CD14-positive monocyte (primary cell): Measurements from ENCODE around the gene CHRNA4. TPM values are rescaled to one million over a fixed set of nuclear protein-coding genes. Genes with fewer than 3 reads are reported as not detected.

Experiments
- DNase-seq, 3 donors: peaks; one replicate each; pipeline ENCODE4 v3.0.0-alpha.2; 2011 to 2022
- H2AFZ ChIP-seq: 2 replicates; pipeline ENCODE4 v1.6.0; 2012; ENCODE audit warnings: mild to moderate bottlenecking, low read depth, low read length, inconsistent platforms; ENCODE audit not compliant: insufficient read depth, poor library complexity, severe bottlenecking
- H3K27ac ChIP-seq, 2 donors: 1 replicate in 1 of 2; 2 replicates in 1 of 2; pipeline ENCODE4 v1.5.1; 2012 to 2013; ENCODE audit warnings: low read length in 2 of 2, control low read depth in 1 of 2, inconsistent platforms in 1 of 2, low read depth in 1 of 2, mild to moderate bottlenecking in 1 of 2
- H3K27me3 ChIP-seq, 2 donors: one replicate each; pipeline versions ENCODE4 v1.6.0 to v1.6.1; 2011 to 2013; ENCODE audit warnings: low read length in 2 of 2; ENCODE audit not compliant: control insufficient read depth in 2 of 2, insufficient read depth in 2 of 2
- H3K36me3 ChIP-seq, 2 donors: replicated peaks in 1 of 2; 1 replicate in 1 of 2; 2 replicates in 1 of 2; pipeline versions ENCODE4 v1.5.1 to v1.6.1; 2012 to 2013; ENCODE audit warnings: low read length in 2 of 2, control low read depth in 1 of 2, inconsistent platforms in 1 of 2, mild to moderate bottlenecking in 1 of 2; ENCODE audit not compliant: insufficient read depth in 2 of 2, control insufficient read depth in 1 of 2
- H3K4me1 ChIP-seq, 2 donors: 1 replicate in 1 of 2; 2 replicates in 1 of 2; pipeline versions ENCODE4 v1.5.1 to v1.6.1; 2012 to 2013; ENCODE audit warnings: low read length in 2 of 2, control low read depth in 1 of 2, inconsistent platforms in 1 of 2, mild to moderate bottlenecking in 1 of 2, moderate library complexity in 1 of 2; ENCODE audit not compliant: insufficient read depth in 2 of 2, control insufficient read depth in 1 of 2
- H3K4me2 ChIP-seq: replicated peaks from 2 replicates; pipeline ENCODE3; 2012; ENCODE audit warnings: low read length, moderate library complexity, mild to moderate bottlenecking; ENCODE audit not compliant: poor library complexity, severe bottlenecking; ENCODE audit errors: extremely low read depth
- H3K4me3 ChIP-seq, 3 experiments: fragments of 200-600 bp in 1 of 3; sonication (generic) in 1 of 3; replicated peaks in 1 of 3; 1 replicate in 2 of 3; 2 replicates in 1 of 3; pipeline ENCODE4 v1.5.1; 2011 to 2013; ENCODE audit warnings: low read length in 3 of 3, mild to moderate bottlenecking in 3 of 3, control low read depth in 2 of 3, low read depth in 2 of 3, inconsistent platforms in 1 of 3, moderate library complexity in 1 of 3
- H3K79me2 ChIP-seq: 2 replicates; pipeline ENCODE4 v1.6.0; 2012; ENCODE audit warnings: mild to moderate bottlenecking, control low read depth, inconsistent platforms, low read length, moderate library complexity; ENCODE audit not compliant: insufficient read depth
- H3K9ac ChIP-seq: 2 replicates; pipeline ENCODE4 v1.6.0; 2017; ENCODE audit warnings: low read length, mild to moderate bottlenecking; ENCODE audit not compliant: insufficient read depth, poor library complexity, severe bottlenecking
- H3K9me3 ChIP-seq, 2 donors: replicated peaks in 1 of 2; 1 replicate in 1 of 2; 2 replicates in 1 of 2; pipeline versions ENCODE4 v1.5.1 to v1.6.1; 2012 to 2013; ENCODE audit warnings: low read length in 2 of 2, control low read depth in 1 of 2; ENCODE audit not compliant: control insufficient read depth in 1 of 2, insufficient read depth in 1 of 2
- H4K20me1 ChIP-seq: 2 replicates; pipeline ENCODE4 v1.6.0; 2012; ENCODE audit warnings: mild to moderate bottlenecking, low read length, control low read depth, moderate library complexity; ENCODE audit not compliant: insufficient read depth
- H3K27ac Mint-ChIP-seq, 7 donors: one replicate each; pipeline ENCODE4 v1.8.0; 2020; ENCODE audit warnings: mild to moderate bottlenecking in 7 of 7, mixed read lengths in 7 of 7, moderate library complexity in 6 of 7, inconsistent platforms in 2 of 7
- H3K27me3 Mint-ChIP-seq, 3 donors: one replicate each; pipeline ENCODE4 v1.8.0; 2021 to 2022; ENCODE audit warnings: low read depth in 3 of 3, mild to moderate bottlenecking in 3 of 3, mixed read lengths in 3 of 3, moderate library complexity in 3 of 3, inconsistent platforms in 1 of 3
- H3K36me3 Mint-ChIP-seq, 2 donors: one replicate each; pipeline ENCODE4 v1.8.0; 2020; ENCODE audit warnings: mixed read lengths in 2 of 2, inconsistent platforms in 1 of 2, mild to moderate bottlenecking in 1 of 2
- H3K4me1 Mint-ChIP-seq: one replicate; pipeline ENCODE4 v1.8.0; 2020; ENCODE audit warnings: mild to moderate bottlenecking, mixed read lengths
- H3K4me3 Mint-ChIP-seq, 2 donors: one replicate each; pipeline ENCODE4 v1.8.0; 2020; ENCODE audit warnings: mild to moderate bottlenecking in 2 of 2, mixed read lengths in 2 of 2, moderate library complexity in 1 of 2
- H3K9me3 Mint-ChIP-seq, 7 donors: one replicate each; pipeline ENCODE4 v1.8.0; 2020 to 2022; ENCODE audit warnings: mixed read lengths in 7 of 7, mild to moderate bottlenecking in 6 of 7, moderate library complexity in 6 of 7, inconsistent platforms in 2 of 7
- WGBS: methylation state at CpG from one replicate; pipeline ENCODE4 v1.1.5; 2013; ENCODE audit warnings: missing lambda C conversion rate; ENCODE audit not compliant: insufficient coverage; 5-methylcytosine and 5-hydroxymethylcytosine counted together
- intact Hi-C, 2 donors: fragments of 100-400 bp; cut with micrococcal nuclease; formaldehyde crosslinking; loops; one replicate each; pipeline versions ENCODE4 v1.15.0 to v1.15.1; 2023
- polyA plus RNA-seq, 3 donors: library from polyadenylated mRNA; depleted of rRNA in 1 of 3; unstranded in 2 of 3; stranded (reverse) in 1 of 3; fragments of 300-500 nt in 2 of 3; fragments of >200 nt in 1 of 3; fragmentation: Illumina TruSeq in 2 of 3; gene quantifications; 1 replicate in 2 of 3; 2 replicates in 1 of 3; pipeline ENCODE4 v1.2.3, GENCODE V29; 2012 to 2021
- TF ChIP-seq, protein P1 (sequence below): fragments of 200-600 bp; IDR thresholded peaks from one replicate; pipeline ENCODE4 v1.8.0; 2022; ENCODE audit warnings: antibody characterized with exemption, mild to moderate bottlenecking

CHRNA4 gene
- polyA plus RNA-seq, 3 donors, result not detected

- Histone ChIP-seq H2AFZ (no peak overlapping the region), H3K79me2 (no peaks in the 10 kb centered on the region), H3K27me3 (no peaks in the 10 kb centered on the region), H3K4me3 (no peak overlapping the region), H4K20me1 (no peaks in the 10 kb centered on the region), H3K36me3 (no peaks in the 10 kb centered on the region), H3K27ac (no peak overlapping the region), H3K9ac (no peak overlapping the region), H3K9me3 (no peaks in the 10 kb centered on the region), H3K4me1 (no peaks in the 10 kb centered on the region), H3K4me2 (no peak overlapping the region)
- intact Hi-C loops, result no loop called here
- Mint-ChIP-seq H3K27me3 (peaks cover 5 to 12% (median 7%) of the 10 kb centered on the region in 3 donors), H3K4me3 (no peak overlapping the region), H3K4me1 (no peaks in the 10 kb centered on the region), H3K27ac (no peak overlapping the region), H3K36me3 (no peaks in the 10 kb centered on the region), H3K9me3 (peaks cover 0 to 2% (median 0%) of the 10 kb centered on the region in 7 donors)
- TF ChIP-seq, protein P1, sequence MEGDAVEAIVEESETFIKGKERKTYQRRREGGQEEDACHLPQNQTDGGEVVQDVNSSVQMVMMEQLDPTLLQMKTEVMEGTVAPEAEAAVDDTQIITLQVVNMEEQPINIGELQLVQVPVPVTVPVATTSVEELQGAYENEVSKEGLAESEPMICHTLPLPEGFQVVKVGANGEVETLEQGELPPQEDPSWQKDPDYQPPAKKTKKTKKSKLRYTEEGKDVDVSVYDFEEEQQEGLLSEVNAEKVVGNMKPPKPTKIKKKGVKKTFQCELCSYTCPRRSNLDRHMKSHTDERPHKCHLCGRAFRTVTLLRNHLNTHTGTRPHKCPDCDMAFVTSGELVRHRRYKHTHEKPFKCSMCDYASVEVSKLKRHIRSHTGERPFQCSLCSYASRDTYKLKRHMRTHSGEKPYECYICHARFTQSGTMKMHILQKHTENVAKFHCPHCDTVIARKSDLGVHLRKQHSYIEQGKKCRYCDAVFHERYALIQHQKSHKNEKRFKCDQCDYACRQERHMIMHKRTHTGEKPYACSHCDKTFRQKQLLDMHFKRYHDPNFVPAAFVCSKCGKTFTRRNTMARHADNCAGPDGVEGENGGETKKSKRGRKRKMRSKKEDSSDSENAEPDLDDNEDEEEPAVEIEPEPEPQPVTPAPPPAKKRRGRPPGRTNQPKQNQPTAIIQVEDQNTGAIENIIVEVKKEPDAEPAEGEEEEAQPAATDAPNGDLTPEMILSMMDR, result no peak
- 59% methylated on average over 15 of the region's 21 CpGs for WGBS
- DNase-seq, result no peak
Measured at GRCh38 chr20:63370618-63371187, 9.6 kb upstream of the CHRNA4 start.

GRCh38 chr20:63369724-63370617, 8.8 kb upstream of the CHRNA4 start:
- H3K4me1 ChIP-seq, result no peaks in the 10 kb centered on the region
- Mint-ChIP-seq H3K4me3 (no peak overlapping the region), H3K27me3 (peaks cover 6 to 12% (median 7%) of the 10 kb centered on the region in 3 donors), H3K4me1 (no peaks in the 10 kb centered on the region), H3K9me3 (peaks cover 0 to 2% (median 0%) of the 10 kb centered on the region in 7 donors), H3K27ac (no peak overlapping the region), H3K36me3 (no peaks in the 10 kb centered on the region)
- no peaks in the 10 kb centered on the region for H3K79me2 ChIP-seq
- intact Hi-C loops, result no loop called here
- 80% methylated on average over 24 of the region's 24 CpGs for WGBS
- H4K20me1 ChIP-seq, result no peaks in the 10 kb centered on the region
- no peaks in the 10 kb centered on the region for H3K36me3 ChIP-seq
- TF ChIP-seq, protein P1, result no peak
- no peaks in the 10 kb centered on the region for H3K9me3 ChIP-seq
- H2AFZ ChIP-seq, result no peak overlapping the region
- DNase-seq, result no peak
- H3K4me2 ChIP-seq, result no peak overlapping the region
- H3K9ac ChIP-seq, result no peak overlapping the region
- H3K4me3 ChIP-seq, result no peak overlapping the region
- H3K27me3 ChIP-seq, result no peaks in the 10 kb centered on the region
- no peak overlapping the region for H3K27ac ChIP-seq
